PC-3 (cell line): ENCODE measurements around the gene PAQR9.

ENCODE experiments used
- EZH2phosphoT487 ChIP-seq: fragments of 300-600 bp; sonication (generic); IDR thresholded peaks from 2 replicates; pipeline ENCODE4 v1.6.1; 2018; ENCODE audit warnings: mild to moderate bottlenecking, antibody characterized with exemption, low read length, borderline replicate concordance
- TF ChIP-seq, protein P1 (sequence below): fragments of 300-600 bp; sonication (generic); conservative IDR thresholded peaks from 2 replicates; pipeline ENCODE4 v1.5.1; 2017; ENCODE audit warnings: antibody characterized with exemption, low read depth, mild to moderate bottlenecking, low read length

DNA sequence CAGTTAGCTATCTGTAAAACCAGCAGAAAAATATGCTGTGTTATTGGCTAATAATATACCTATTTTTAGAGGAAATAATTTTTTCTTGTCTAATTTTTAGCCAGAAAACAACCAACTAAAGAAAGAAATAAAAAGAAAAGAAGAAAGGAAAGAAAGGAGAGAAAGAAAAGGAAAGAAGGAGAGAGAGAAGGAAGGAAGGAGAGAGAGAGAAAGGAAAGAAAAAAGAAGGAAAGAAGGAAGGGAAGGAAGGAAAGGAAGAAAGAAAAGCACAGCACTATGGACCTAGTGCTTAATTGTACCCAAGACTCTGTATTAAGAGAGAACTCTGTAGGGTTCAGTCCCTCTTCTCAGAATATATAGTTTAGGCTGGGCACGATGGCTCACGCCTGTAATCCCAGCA lies 3.3 kb upstream of the PAQR9 start:
- TF ChIP-seq, protein P1, sequence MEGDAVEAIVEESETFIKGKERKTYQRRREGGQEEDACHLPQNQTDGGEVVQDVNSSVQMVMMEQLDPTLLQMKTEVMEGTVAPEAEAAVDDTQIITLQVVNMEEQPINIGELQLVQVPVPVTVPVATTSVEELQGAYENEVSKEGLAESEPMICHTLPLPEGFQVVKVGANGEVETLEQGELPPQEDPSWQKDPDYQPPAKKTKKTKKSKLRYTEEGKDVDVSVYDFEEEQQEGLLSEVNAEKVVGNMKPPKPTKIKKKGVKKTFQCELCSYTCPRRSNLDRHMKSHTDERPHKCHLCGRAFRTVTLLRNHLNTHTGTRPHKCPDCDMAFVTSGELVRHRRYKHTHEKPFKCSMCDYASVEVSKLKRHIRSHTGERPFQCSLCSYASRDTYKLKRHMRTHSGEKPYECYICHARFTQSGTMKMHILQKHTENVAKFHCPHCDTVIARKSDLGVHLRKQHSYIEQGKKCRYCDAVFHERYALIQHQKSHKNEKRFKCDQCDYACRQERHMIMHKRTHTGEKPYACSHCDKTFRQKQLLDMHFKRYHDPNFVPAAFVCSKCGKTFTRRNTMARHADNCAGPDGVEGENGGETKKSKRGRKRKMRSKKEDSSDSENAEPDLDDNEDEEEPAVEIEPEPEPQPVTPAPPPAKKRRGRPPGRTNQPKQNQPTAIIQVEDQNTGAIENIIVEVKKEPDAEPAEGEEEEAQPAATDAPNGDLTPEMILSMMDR = no peak
- TF ChIP-seq EZH2phosphoT487 = no peak
